ENCODE results near the gene UNC79.
A peak's percentile ranks its signal among the peaks of the same experiment; 100 is the strongest.

The UNC79 gene

GRCh38 chr14:93675651-93676050, 244.9 kb downstream of the UNC79 start:
- no peak for DNase-seq

GRCh38 chr14:93676416-93676958, 245.7 kb downstream of the UNC79 start:
- DNase-seq: no peak

- no peak for DNase-seq
Measured at GRCh38 chr14:93682459-93682858, 251.7 kb downstream of the UNC79 start.

- DNase-seq: peak; percentile 28
Measured at GRCh38 chr14:93683226-93683625, 252.5 kb downstream of the UNC79 start.

- DNase-seq: no peak
Measured at GRCh38 chr14:93685121-93685895, 254.6 kb downstream of the UNC79 start.

- no peak for DNase-seq
Measured at GRCh38 chr14:93686268-93686667, 255.5 kb downstream of the UNC79 start.

GRCh38 chr14:93688239-93688666, 257.5 kb downstream of the UNC79 start:
- DNase-seq: no peak

- DNase-seq: no peak
Measured at GRCh38 chr14:93688820-93689219, 258.1 kb downstream of the UNC79 start.

GRCh38 chr14:93690146-93690545, 259.4 kb downstream of the UNC79 start:
- no peak for DNase-seq

GRCh38 chr14:93691042-93691780, 260.5 kb downstream of the UNC79 start:
- no peak for DNase-seq

GRCh38 chr14:93693914-93694313, 263.2 kb downstream of the UNC79 start:
- DNase-seq: no peak

GRCh38 chr14:93700928-93701327, 270.2 kb downstream of the UNC79 start:
- no peak for DNase-seq

GRCh38 chr14:93701562-93701961, 270.8 kb downstream of the UNC79 start:
- no peak for DNase-seq

GRCh38 chr14:93702946-93703345, 272.2 kb downstream of the UNC79 start:
- no peak for DNase-seq

GRCh38 chr14:93703941-93704340, 273.2 kb downstream of the UNC79 start:
- DNase-seq: no peak

- DNase-seq: no peak
Measured at GRCh38 chr14:93705513-93706156, 274.9 kb downstream of the UNC79 start.

- no peak for DNase-seq
Measured at GRCh38 chr14:93706360-93706955, 275.7 kb downstream of the UNC79 start.

GRCh38 chr14:93707475-93707874, 276.7 kb downstream of the UNC79 start:
- DNase-seq: no peak

GRCh38 chr14:93708311-93708734, 277.6 kb downstream of the UNC79 start:
- no peak for DNase-seq

- no peak for DNase-seq
Measured at GRCh38 chr14:93708800-93709199, 278.1 kb downstream of the UNC79 start.

- DNase-seq: no peak
Measured at GRCh38 chr14:93709249-93709648, 278.5 kb downstream of the UNC79 start.

GRCh38 chr14:93712079-93712837, 281.5 kb downstream of the UNC79 start:
- no peak for DNase-seq
